DOHH2 (cell line): ENCODE measurements around the gene DTNB.

Experiments used
- CTCF ChIP-seq: fragments of 200-600 bp; sonication (generic); IDR thresholded peaks from one replicate; pipeline ENCODE4 v1.5.1; 2014; ENCODE audit warnings: antibody characterized with exemption, mild to moderate bottlenecking, low read depth, low read length; ENCODE audit not compliant: poor library complexity, severe bottlenecking
- EZH2phosphoT487 ChIP-seq: fragments of 200-600 bp; sonication (generic); IDR thresholded peaks from 2 replicates; pipeline ENCODE4 v1.6.1; 2017; ENCODE audit warnings: borderline replicate concordance, mild to moderate bottlenecking, antibody characterized with exemption, low read length, moderate library complexity, mixed read lengths

- TF ChIP-seq CTCF = no peak
- TF ChIP-seq EZH2phosphoT487 = no peak
Measured at GRCh38 chr2:25341753-25342371, 331.5 kb downstream of the DTNB start, which contains the start of gene DNMT3A.
